Cardiac septum (tissue), 1 donor: ENCODE measurements around the gene TMEM184A. TPM values are rescaled to one million over a fixed set of nuclear protein-coding genes. Genes with fewer than 3 reads are reported as not detected.

Source experiments
- DNase-seq: peaks from one replicate; pipeline ENCODE4 v3.0.0-alpha.2; 2020; ENCODE audit warnings: low spot score
- intact Hi-C: fragments of 100-400 bp; cut with DNase I; formaldehyde crosslinking; loops from one replicate; pipeline ENCODE4 v1.14.0; 2022
- total RNA-seq: library from RNA; stranded (reverse); fragmentation: NEBNext Ultra II Directional; extraction: Animal tissue kit (Norgen Biotek cat#: 25700); gene quantifications from one replicate; pipeline ENCODE4 v1.2.1, GENCODE V29; 2021
- donor health status: DM: no; HTN: no; CAD: no.

Gene TMEM184A
- total RNA-seq, 1 donor from 2014 or later = 0.08 TPM

GRCh38 chr7:1569833-1570632 lies 14.0 kb upstream of the TMEM184A start, which contains the start of gene PSMG3:
TSS of gene PSMG3 (minus strand) at chr7:1570032. CDS start at chr7:1569339, 693 bp downstream.
- intact Hi-C loops = loop anchor here (2.0 to 10.0 kb wide), 4 partner anchors 33 to 785 kb away; partner anchors contain the start of genes EIF3B, INTS1 and SNX8
- peak; percentile 95 for DNase-seq

GRCh38 chr7:1569440-1569832 lies 13.4 kb upstream of the TMEM184A start:
- DNase-seq = no peak
- intact Hi-C loops = no loop called here

- intact Hi-C loops = no loop called here
Observed at GRCh38 chr7:1569016-1569415, 13.0 kb upstream of the TMEM184A start.

GRCh38 chr7:1567896-1568510 lies 12.0 kb upstream of the TMEM184A start:
- intact Hi-C loops = no loop called here
- no peak for DNase-seq

More at GRCh38 chr7:1569016-1569415, 13.0 kb upstream of the TMEM184A start:
- no peak for DNase-seq

- no peak for DNase-seq
- intact Hi-C loops = no loop called here
Observed at GRCh38 chr7:1567049-1567771, 11.2 kb upstream of the TMEM184A start.

GRCh38 chr7:1566687-1567048 lies 10.7 kb upstream of the TMEM184A start:
- no peak for DNase-seq

GRCh38 chr7:1564603-1565022 lies 8.6 kb upstream of the TMEM184A start:
- intact Hi-C loops = no loop called here
- no peak for DNase-seq

More at GRCh38 chr7:1566687-1567048, 10.7 kb upstream of the TMEM184A start:
- intact Hi-C loops = no loop called here

GRCh38 chr7:1563981-1564602 lies 8.1 kb upstream of the TMEM184A start:
- DNase-seq = no peak
- intact Hi-C loops = no loop called here

GRCh38 chr7:1562597-1563051 lies 6.6 kb upstream of the TMEM184A start:
- no peak for DNase-seq
- intact Hi-C loops = no loop called here

- intact Hi-C loops = no loop called here
Observed at GRCh38 chr7:1562116-1562515, 6.1 kb upstream of the TMEM184A start.

GRCh38 chr7:1561036-1561940 lies 5.3 kb upstream of the TMEM184A start:
- no peak for DNase-seq
- intact Hi-C loops = no loop called here

More at GRCh38 chr7:1562116-1562515, 6.1 kb upstream of the TMEM184A start:
- DNase-seq = no peak

GRCh38 chr7:1560620-1561031 lies 4.6 kb upstream of the TMEM184A start:
- intact Hi-C loops = no loop called here
- DNase-seq = no peak

GRCh38 chr7:1559626-1560590 lies 3.9 kb upstream of the TMEM184A start:
- intact Hi-C loops = no loop called here
- DNase-seq = no peak

GRCh38 chr7:1558841-1559625 lies 3.0 kb upstream of the TMEM184A start:
- intact Hi-C loops = loop anchor here (1.0 kb wide), 1 partner anchor 52 kb away; no protein-coding TSS in a partner anchor
- no peak for DNase-seq

GRCh38 chr7:1558181-1558811 lies 2.3 kb upstream of the TMEM184A start:
- DNase-seq = no peak
- intact Hi-C loops = loop anchor here (1.0 kb wide), 1 partner anchor 51 kb away; no protein-coding TSS in a partner anchor

- no peak for DNase-seq
- intact Hi-C loops = loop anchor here (1.0 kb wide), 1 partner anchor 50 kb away; no protein-coding TSS in a partner anchor
Observed at GRCh38 chr7:1557771-1558170, 1.8 kb upstream of the TMEM184A start.
